PC-3 (cell line): ENCODE measurements around the gene IL16.

Experiments used
- CTCF ChIP-seq: fragments of 300-600 bp; sonication (generic); conservative IDR thresholded peaks from 2 replicates; pipeline ENCODE4 v1.5.1; 2017; ENCODE audit warnings: antibody characterized with exemption, low read depth, mild to moderate bottlenecking, low read length
- EZH2 ChIP-seq: fragments of 300-600 bp; sonication (generic); IDR thresholded peaks from one replicate; pipeline ENCODE4 v1.6.1; 2017; ENCODE audit warnings: antibody characterized with exemption, mild to moderate bottlenecking, low read length; ENCODE audit not compliant: unreplicated experiment
- EZH2phosphoT487 ChIP-seq: fragments of 300-600 bp; sonication (generic); IDR thresholded peaks from 2 replicates; pipeline ENCODE4 v1.6.1; 2018; ENCODE audit warnings: mild to moderate bottlenecking, antibody characterized with exemption, low read length, borderline replicate concordance

DNA sequence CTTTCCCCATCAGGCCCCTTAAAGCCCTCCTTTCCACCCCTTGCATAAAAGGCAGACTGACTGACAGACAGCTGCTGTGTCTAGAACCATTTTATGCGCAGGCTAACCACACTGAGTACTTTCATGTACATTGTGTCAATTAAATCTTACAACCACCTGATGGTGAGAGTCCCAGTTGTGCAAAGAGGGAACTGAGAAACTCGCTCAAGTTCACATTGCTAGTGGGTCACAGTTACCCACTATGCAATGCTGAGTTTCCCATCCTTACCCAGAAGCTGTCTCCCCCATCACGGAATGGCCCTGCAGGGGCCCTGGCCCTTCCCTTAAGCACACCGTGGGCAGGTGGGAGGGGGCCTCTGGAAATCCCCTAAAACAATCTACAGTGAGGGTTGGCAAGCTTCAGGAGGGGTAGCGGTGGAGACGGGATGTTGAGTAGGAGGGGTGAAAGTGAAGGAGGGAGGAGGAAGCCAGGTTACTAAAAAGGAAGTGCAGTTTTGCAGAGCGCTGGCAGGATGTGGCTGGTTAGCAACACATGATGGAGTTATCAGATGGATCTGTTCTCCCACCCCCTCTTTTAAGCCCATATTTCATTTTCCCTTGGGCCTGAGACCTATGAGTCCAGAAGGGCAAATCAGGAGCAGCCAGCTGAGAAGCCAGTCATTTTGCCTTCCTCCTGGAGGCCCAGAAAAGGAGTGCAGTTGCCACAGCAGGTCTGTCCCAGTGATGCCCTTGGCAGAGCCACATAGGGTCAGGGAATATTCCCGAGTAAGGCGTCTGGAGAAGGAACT lies 97.2 kb downstream of the IL16 start:
- TF ChIP-seq EZH2 (no peak), EZH2phosphoT487 (no peak), CTCF (no peak)
